ENCODE measurements around the gene B4GALT3. TPM values are rescaled to one million over a fixed set of nuclear protein-coding genes. Genes with fewer than 3 reads are reported as not detected.

B4GALT3 gene
- total and polyA plus RNA-seq, 12 donors, result 11.5 to 28.9 (median 19.6) TPM

- peak overlapping the region; percentile 93 to 100 (median 98) for H3K27ac ChIP-seq
- no peaks in the 10 kb centered on the region for H3K27me3 ChIP-seq
- DNase-seq (no peak), ATAC-seq (peak in 1 of 8 donors; percentile 1)
- intact Hi-C loops (cut with DNase I), result no loop called here
- WGBS, 2 donors, result 41 to 50% methylated on average over 5 of the region's 5 CpGs
- TF ChIP-seq CTCF (IDR thresholded peaks at IDR 0.05), result no peak
- no peaks in the 10 kb centered on the region for H3K9me3 ChIP-seq
- peak overlapping the region in 5 of 10 donors; percentile 72 to 94 (median 81) for H3K4me3 ChIP-seq
- H3K36me3 ChIP-seq, result peaks cover 0 to 35% (median 4%) of the 10 kb centered on the region in 9 donors
- peaks cover 44 to 89% (median 79%) of the 10 kb centered on the region in 9 donors for H3K4me1 ChIP-seq
Observed at GRCh38 chr1:161200421-161200991, 23.2 kb upstream of the B4GALT3 start.

GRCh38 chr1:161199506-161200139 is 22.3 kb upstream of the B4GALT3 start:
- peak overlapping the region; percentile 93 to 100 (median 98) for H3K27ac ChIP-seq
- peaks cover 0 to 35% (median 4%) of the 10 kb centered on the region in 9 donors for H3K36me3 ChIP-seq
- H3K9me3 ChIP-seq, result no peaks in the 10 kb centered on the region
- H3K4me1 ChIP-seq, result peaks cover 44 to 89% (median 79%) of the 10 kb centered on the region in 9 donors
- DNase-seq (no peak), ATAC-seq (no peak)
- H3K4me3 ChIP-seq, result peak overlapping the region in 2 of 10 donors; percentile 60 to 67
- whole genome bisulfite sequencing, 2 donors, result 33 to 38% methylated on average over 5 of the region's 5 CpGs
- intact Hi-C loops (cut with DNase I), result loop anchor here in 4 of 10 donors (10.0 kb wide), 1 partner anchor 185 kb away; no protein-coding TSS in a partner anchor
- TF ChIP-seq CTCF (IDR thresholded peaks at IDR 0.05), result no peak
- H3K27me3 ChIP-seq, result no peaks in the 10 kb centered on the region

GRCh38 chr1:161198897-161199431 is 21.7 kb upstream of the B4GALT3 start, which contains the start of gene ADAMTS4:
TSS of gene ADAMTS4 (minus strand) at chr1:161199054. CDS start at chr1:161198627, 427 bp downstream.
- ATAC-seq, result peak; percentile 9 to 44 (median 19)

More at GRCh38 chr1:161198897-161199431, 21.7 kb upstream of the B4GALT3 start, which contains the start of gene ADAMTS4:
- no peak for TF ChIP-seq CTCF (IDR thresholded peaks at IDR 0.05)
- H3K27me3 ChIP-seq, result no peaks in the 10 kb centered on the region
- peak within 1 kb of the TSS; percentile 93 to 100 (median 98) for H3K27ac ChIP-seq
- H3K4me3 ChIP-seq, result peak within 1 kb of the TSS; percentile 28 to 67 (median 57)
- H3K4me1 ChIP-seq, result peaks cover 44 to 89% (median 79%) of the 10 kb centered on the region in 9 donors
- DNase-seq, result peak; percentile 62 to 87
- WGBS, 2 donors, result 49 to 63% methylated on average over 11 of the region's 11 CpGs
- H3K9me3 ChIP-seq, result no peaks in the 10 kb centered on the region
- intact Hi-C loops (cut with DNase I), result loop anchor here in 4 of 10 donors (10.0 kb wide), 1 partner anchor 186 kb away; no protein-coding TSS in a partner anchor
- peaks cover 0 to 35% (median 4%) of the 10 kb centered on the region in 9 donors for H3K36me3 ChIP-seq

Measured in heart right ventricle (tissue), 16 donors.